Trophoblast cell (in vitro differentiated cells and primary cell): Measurements from ENCODE around the gene SELENOS.
A peak's percentile ranks its signal among the peaks of the same experiment; 100 is the strongest.

ENCODE experiments used
- DNase-seq, 2 donors: peaks; one replicate each; pipeline ENCODE4 v3.0.0-alpha.2; 2016
- H2AFZ ChIP-seq: 2 replicates; pipeline ENCODE4 v1.6.1; 2013; ENCODE audit warnings: low read length, moderate library complexity, mild to moderate bottlenecking; ENCODE audit not compliant: insufficient read depth, poor library complexity
- H2AK5ac ChIP-seq: 2 replicates; pipeline ENCODE4 v1.6.1; 2013; ENCODE audit warnings: mild to moderate bottlenecking, low read length
- H2BK120ac ChIP-seq: 2 replicates; pipeline ENCODE4 v1.6.1; 2013; ENCODE audit warnings: low read length, mild to moderate bottlenecking, moderate library complexity; ENCODE audit not compliant: insufficient read depth, poor library complexity
- H2BK12ac ChIP-seq: 2 replicates; pipeline ENCODE4 v1.6.1; 2013; ENCODE audit warnings: mild to moderate bottlenecking, low read length, moderate library complexity
- H2BK5ac ChIP-seq: 2 replicates; pipeline ENCODE4 v1.6.1; 2013; ENCODE audit warnings: low read length, low read depth, moderate library complexity, mild to moderate bottlenecking; ENCODE audit not compliant: poor library complexity
- H3K14ac ChIP-seq: 2 replicates; pipeline ENCODE4 v1.6.1; 2013; ENCODE audit warnings: mild to moderate bottlenecking, low read length
- H3K18ac ChIP-seq: 2 replicates; pipeline ENCODE4 v1.6.1; 2013; ENCODE audit warnings: mild to moderate bottlenecking, low read length
- H3K23ac ChIP-seq: 2 replicates; pipeline ENCODE4 v1.6.1; 2013; ENCODE audit warnings: low read length
- H3K27ac ChIP-seq: 2 replicates; pipeline ENCODE4 v1.5.1; 2013; ENCODE audit warnings: low read depth, mild to moderate bottlenecking, inconsistent platforms, low read length, moderate library complexity
- H3K27me3 ChIP-seq: 2 replicates; pipeline ENCODE4 v1.6.1; 2013; ENCODE audit warnings: inconsistent platforms, mild to moderate bottlenecking, low read length, moderate library complexity; ENCODE audit not compliant: insufficient read depth
- H3K36me3 ChIP-seq, 2 experiments: 1 replicate in 1 of 2; 2 replicates in 1 of 2; pipeline ENCODE4 v1.6.1; 2013; ENCODE audit warnings: low read length in 2 of 2, mild to moderate bottlenecking in 2 of 2, moderate library complexity in 1 of 2; ENCODE audit not compliant: insufficient read depth in 2 of 2, control insufficient read depth in 1 of 2
- H3K4ac ChIP-seq: 2 replicates; pipeline ENCODE4 v1.6.1; 2013; ENCODE audit warnings: low read depth, mild to moderate bottlenecking, low read length, moderate library complexity
- H3K4me1 ChIP-seq, 2 experiments: 1 replicate in 1 of 2; 2 replicates in 1 of 2; pipeline ENCODE4 v1.6.1; 2013; ENCODE audit warnings: low read length in 2 of 2, mild to moderate bottlenecking in 2 of 2, moderate library complexity in 1 of 2; ENCODE audit not compliant: insufficient read depth in 2 of 2, control insufficient read depth in 1 of 2
- H3K4me2 ChIP-seq: 2 replicates; pipeline ENCODE4 v1.6.1; 2013; ENCODE audit warnings: inconsistent platforms, mild to moderate bottlenecking, low read length, moderate library complexity
- H3K4me3 ChIP-seq: 2 replicates; pipeline ENCODE4 v1.5.1; 2013; ENCODE audit warnings: mild to moderate bottlenecking, low read depth, low read length, inconsistent platforms
- H3K79me1 ChIP-seq: one replicate; pipeline ENCODE4 v1.6.1; 2013; ENCODE audit warnings: low read length
- H3K79me2 ChIP-seq: 2 replicates; pipeline ENCODE4 v1.6.1; 2013; ENCODE audit warnings: low read length, mild to moderate bottlenecking; ENCODE audit not compliant: control insufficient read depth, insufficient read depth, poor library complexity
- H3K9ac ChIP-seq: 2 replicates; pipeline ENCODE4 v1.6.1; 2013; ENCODE audit warnings: mild to moderate bottlenecking, low read length
- H3K9me3 ChIP-seq: 2 replicates; pipeline ENCODE4 v1.6.1; 2013; ENCODE audit warnings: low read depth, mild to moderate bottlenecking, control low read depth, inconsistent platforms, low read length; ENCODE audit not compliant: insufficient read depth
- H4K12ac ChIP-seq: 2 replicates; pipeline ENCODE4 v1.6.1; 2013; ENCODE audit warnings: low read depth, mild to moderate bottlenecking, low read length, moderate library complexity
- H4K8ac ChIP-seq: 2 replicates; pipeline ENCODE4 v1.6.1; 2013; ENCODE audit warnings: low read depth, mild to moderate bottlenecking, low read length, moderate library complexity
- H4K91ac ChIP-seq: one replicate; pipeline ENCODE4 v1.6.1; 2013; ENCODE audit warnings: low read depth, mild to moderate bottlenecking, low read length, moderate library complexity
- WGBS: extraction: QIAGEN DNeasy Blood & Tissue Kit; methylation state at CpG from one replicate; pipeline ENCODE4 v1.1.7; 2013; ENCODE audit warnings: missing lambda C conversion rate; ENCODE audit not compliant: insufficient read length, insufficient coverage; ENCODE audit errors: extremely low coverage; 5-methylcytosine and 5-hydroxymethylcytosine counted together

The SELENOS gene

DNA sequence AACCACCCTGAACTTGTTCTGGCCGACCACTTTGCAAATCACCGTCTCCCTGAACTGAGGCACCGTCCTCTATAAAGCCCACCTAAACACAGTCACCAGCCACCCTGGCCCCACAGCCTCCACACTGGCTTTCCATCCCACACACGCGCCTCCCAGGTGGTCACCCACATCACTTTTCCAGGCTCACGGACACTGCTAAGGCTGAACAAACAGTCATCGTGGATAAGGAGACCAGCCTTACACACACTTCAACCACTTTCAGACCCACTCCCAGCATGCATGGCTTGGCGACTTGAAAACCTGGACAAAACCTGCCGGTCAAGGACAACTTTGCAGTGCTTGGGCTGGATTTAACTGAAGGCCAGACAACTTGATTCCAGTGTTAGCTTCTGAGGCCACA lies 33.9 kb downstream of the SELENOS start:
- Histone ChIP-seq H3K79me2 (peaks cover 9% of the 10 kb centered on the region), H3K14ac (no peak overlapping the region), H3K23ac (no peak overlapping the region), H4K8ac (no peak overlapping the region), H3K18ac (peak overlapping the region; percentile 89), H3K9me3 (no peaks in the 10 kb centered on the region), H3K9ac (no peak overlapping the region), H3K79me1 (no peaks in the 10 kb centered on the region), H3K4me1 (peaks cover 2 to 3% of the 10 kb centered on the region in 2 experiments), H3K27me3 (no peaks in the 10 kb centered on the region), H2BK120ac (no peak overlapping the region), H4K12ac (no peak overlapping the region), H3K4ac (peak overlapping the region; percentile 16), H3K4me3 (no peak overlapping the region), H3K27ac (no peak overlapping the region), H3K36me3 (peaks cover 3 to 5% of the 10 kb centered on the region in 2 experiments), H2BK12ac (no peak overlapping the region), H2AK5ac (no peak overlapping the region), H4K91ac (no peak overlapping the region), H2AFZ (no peak overlapping the region), H2BK5ac (no peak overlapping the region), H3K4me2 (no peak overlapping the region)
- WGBS: no CpG with 5 or more reads among the region's 9 CpGs
- DNase-seq: no peak

DNA sequence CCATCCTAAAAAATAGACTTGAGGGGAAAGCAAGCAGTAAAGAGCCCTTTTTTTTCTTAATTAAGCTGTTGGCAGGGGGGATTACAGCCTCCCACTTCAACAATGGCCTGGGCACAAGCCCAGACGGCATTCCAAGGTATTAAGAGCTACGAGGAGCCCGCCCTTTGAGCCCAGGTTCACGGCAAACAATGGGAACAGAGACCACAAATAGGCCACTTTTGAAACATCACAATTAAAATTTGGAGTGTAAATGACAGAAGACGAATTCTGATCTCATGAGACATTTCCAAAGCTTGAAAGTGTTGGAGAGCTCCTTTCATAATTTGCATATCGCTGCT lies 34.3 kb downstream of the SELENOS start:
- Histone ChIP-seq H3K4me2 (no peak overlapping the region), H3K4me1 (no peaks in the 10 kb centered on the region), H4K12ac (no peak overlapping the region), H3K4me3 (no peak overlapping the region), H3K4ac (peak overlapping the region; percentile 12), H3K36me3 (peaks cover 3 to 5% of the 10 kb centered on the region in 2 experiments), H3K9me3 (no peaks in the 10 kb centered on the region), H3K9ac (no peak overlapping the region), H2BK12ac (no peak overlapping the region), H4K91ac (no peak overlapping the region), H3K27ac (no peak overlapping the region), H4K8ac (no peak overlapping the region), H3K23ac (no peak overlapping the region), H3K79me2 (peaks cover 9% of the 10 kb centered on the region), H2AK5ac (no peak overlapping the region), H2AFZ (no peak overlapping the region), H3K79me1 (no peaks in the 10 kb centered on the region), H3K27me3 (no peaks in the 10 kb centered on the region), H3K14ac (no peak overlapping the region), H2BK5ac (no peak overlapping the region), H2BK120ac (no peak overlapping the region), H3K18ac (no peak overlapping the region)
- no peak for DNase-seq
- no CpG with 5 or more reads among the region's 6 CpGs for WGBS

DNA sequence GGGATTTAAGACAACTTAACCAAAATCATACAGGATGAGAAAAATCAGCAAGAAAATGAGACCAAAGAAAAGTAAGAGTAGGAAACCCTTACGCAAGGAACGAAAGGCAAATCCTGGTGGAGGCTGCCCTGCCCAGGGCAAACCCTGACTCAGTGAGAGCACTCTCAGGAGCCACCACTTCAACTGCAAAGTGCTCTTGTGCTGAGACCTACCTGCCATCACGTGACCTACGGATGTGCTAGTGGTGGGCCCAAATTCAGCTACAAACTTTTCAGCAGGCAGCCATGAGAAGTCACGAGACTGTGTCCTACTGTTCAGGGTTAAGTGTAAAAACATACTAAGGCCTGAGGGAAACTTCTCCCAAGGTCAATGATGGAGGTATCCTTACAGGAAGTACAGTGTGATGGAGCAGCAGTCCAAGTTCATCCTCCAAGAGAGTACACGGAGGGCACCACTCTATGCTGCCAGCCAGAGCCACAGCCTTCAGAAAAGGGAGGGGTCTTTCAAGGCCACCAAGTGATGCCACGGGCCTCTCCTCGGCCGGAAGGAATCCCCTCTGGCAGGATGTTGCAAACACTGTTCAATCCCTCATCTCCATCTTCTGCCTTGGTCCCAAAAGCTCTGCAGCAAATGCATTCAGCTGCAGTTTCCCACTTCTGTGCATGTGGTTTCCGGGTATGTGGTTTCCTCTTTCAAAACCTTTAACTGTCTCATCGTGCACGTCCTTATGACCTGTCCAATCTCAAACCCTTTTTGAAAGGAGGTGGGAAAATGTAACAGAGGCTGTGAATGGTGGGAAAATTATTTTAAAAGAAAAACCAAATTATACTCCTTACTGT lies 34.9 kb downstream of the SELENOS start:
- Histone ChIP-seq H3K27ac (no peak overlapping the region), H3K27me3 (no peaks in the 10 kb centered on the region), H2AFZ (no peak overlapping the region), H3K36me3 (peaks cover 3 to 5% of the 10 kb centered on the region in 2 experiments), H3K4ac (peak overlapping the region; percentile 33), H3K79me2 (peaks cover 8% of the 10 kb centered on the region), H4K12ac (no peak overlapping the region), H3K9ac (no peak overlapping the region), H3K4me1 (no peaks in the 10 kb centered on the region), H4K91ac (no peak overlapping the region), H4K8ac (no peak overlapping the region), H2BK120ac (no peak overlapping the region), H3K23ac (no peak overlapping the region), H3K4me3 (no peak overlapping the region), H3K18ac (no peak overlapping the region), H3K9me3 (no peaks in the 10 kb centered on the region), H3K4me2 (no peak overlapping the region), H2BK12ac (no peak overlapping the region), H2BK5ac (no peak overlapping the region), H3K14ac (no peak overlapping the region), H3K79me1 (no peaks in the 10 kb centered on the region), H2AK5ac (no peak overlapping the region)
- no CpG with 5 or more reads among the region's 12 CpGs for WGBS
- peak in 1 of 2 donors; percentile 14 for DNase-seq

DNA sequence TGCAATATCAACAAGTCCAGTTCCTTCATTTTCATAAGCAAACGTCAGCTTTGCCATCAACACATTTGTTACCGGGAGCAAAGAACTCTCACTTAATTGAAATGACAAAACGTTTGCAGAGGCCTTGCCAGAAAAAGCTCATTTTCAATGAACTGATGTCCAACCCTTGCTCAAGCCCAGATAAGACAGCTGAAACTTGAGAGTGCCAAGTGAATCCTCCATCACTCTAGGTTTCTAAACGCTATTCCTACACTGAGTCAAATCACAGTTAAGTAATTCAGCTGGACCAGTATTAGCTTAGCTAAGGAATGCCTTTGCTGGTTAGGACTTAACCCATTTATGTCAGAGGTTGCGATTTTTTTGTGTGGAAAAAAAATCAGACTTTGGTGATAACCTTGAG lies 36.9 kb downstream of the SELENOS start:
- no peak overlapping the region for H2AK5ac ChIP-seq
- H3K79me1 ChIP-seq: no peaks in the 10 kb centered on the region
- no peak overlapping the region for H4K91ac ChIP-seq
- H2AFZ ChIP-seq: no peak overlapping the region
- H3K4me3 ChIP-seq: no peak overlapping the region
- H3K27ac ChIP-seq: no peak overlapping the region
- no peaks in the 10 kb centered on the region for H3K27me3 ChIP-seq
- H2BK120ac ChIP-seq: no peak overlapping the region
- no peak overlapping the region for H3K23ac ChIP-seq
- DNase-seq: no peak
- H3K9me3 ChIP-seq: no peaks in the 10 kb centered on the region
- no peaks in the 10 kb centered on the region for H3K4me1 ChIP-seq
- H4K12ac ChIP-seq: no peak overlapping the region
- H4K8ac ChIP-seq: no peak overlapping the region
- no peak overlapping the region for H3K9ac ChIP-seq
- no peak overlapping the region for H2BK12ac ChIP-seq
- no peak overlapping the region for H2BK5ac ChIP-seq
- no peak overlapping the region for H3K4me2 ChIP-seq
- no peak overlapping the region for H3K18ac ChIP-seq
- H3K36me3 ChIP-seq: peaks cover 5% of the 10 kb centered on the region in 2 experiments
- H3K79me2 ChIP-seq: peaks cover 8% of the 10 kb centered on the region
- H3K4ac ChIP-seq: peak overlapping the region; percentile 60
- H3K14ac ChIP-seq: no peak overlapping the region
- no CpG with 5 or more reads among the region's 5 CpGs for WGBS
